T-helper 1 cell treated with Interleukin-12 subunit alpha and Interleukin-12 subunit beta and Interleukin-4 antibody, amounts not matched to agents 30 μg/mL and 1 μg/mL, for 36 hours (primary cell): ENCODE data around the gene APPBP2.

Experiments used
- H3K27ac Mint-ChIP-seq: one replicate; pipeline ENCODE4 v1.8.0; 2021; ENCODE audit warnings: mild to moderate bottlenecking, mixed read lengths
- H3K27me3 Mint-ChIP-seq: one replicate; pipeline ENCODE4 v1.8.0; 2021; ENCODE audit warnings: low read depth, mixed read lengths
- H3K36me3 Mint-ChIP-seq: one replicate; pipeline ENCODE4 v1.8.0; 2021; ENCODE audit warnings: low read depth, mixed read lengths
- H3K4me1 Mint-ChIP-seq: one replicate; pipeline ENCODE4 v1.8.0; 2021; ENCODE audit warnings: low read depth, mixed read lengths
- H3K4me3 Mint-ChIP-seq: one replicate; pipeline ENCODE4 v1.8.0; 2021; ENCODE audit warnings: mild to moderate bottlenecking, moderate library complexity, mixed read lengths
- H3K9me3 Mint-ChIP-seq: one replicate; pipeline ENCODE4 v1.8.0; 2021; ENCODE audit warnings: mixed read lengths

The APPBP2 gene

DNA sequence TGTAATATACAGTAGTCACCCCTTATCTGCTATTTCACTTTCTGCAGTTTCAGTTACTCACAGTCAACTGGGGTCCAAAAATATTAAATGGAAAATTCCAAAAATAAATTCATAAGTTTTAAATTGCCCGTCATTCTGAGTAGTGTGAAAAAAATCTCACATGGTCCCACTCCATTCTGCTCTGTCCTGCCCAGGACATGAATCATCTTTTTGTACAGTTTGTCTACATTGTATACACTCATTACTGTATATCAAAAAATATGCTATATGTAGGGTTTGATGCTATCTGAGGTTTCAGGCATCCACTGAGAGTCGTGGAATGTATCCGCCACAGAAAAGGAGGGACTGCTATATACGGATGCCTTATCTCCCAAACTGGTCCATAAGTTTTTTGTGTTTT lies 16.0 kb upstream of the APPBP2 start:
- no peaks in the 10 kb centered on the region for H3K9me3 Mint-ChIP-seq
- no peak overlapping the region for H3K4me3 Mint-ChIP-seq
- no peak overlapping the region for H3K27ac Mint-ChIP-seq
- no peaks in the 10 kb centered on the region for H3K36me3 Mint-ChIP-seq
- H3K27me3 Mint-ChIP-seq = no peaks in the 10 kb centered on the region
- no peaks in the 10 kb centered on the region for H3K4me1 Mint-ChIP-seq

DNA sequence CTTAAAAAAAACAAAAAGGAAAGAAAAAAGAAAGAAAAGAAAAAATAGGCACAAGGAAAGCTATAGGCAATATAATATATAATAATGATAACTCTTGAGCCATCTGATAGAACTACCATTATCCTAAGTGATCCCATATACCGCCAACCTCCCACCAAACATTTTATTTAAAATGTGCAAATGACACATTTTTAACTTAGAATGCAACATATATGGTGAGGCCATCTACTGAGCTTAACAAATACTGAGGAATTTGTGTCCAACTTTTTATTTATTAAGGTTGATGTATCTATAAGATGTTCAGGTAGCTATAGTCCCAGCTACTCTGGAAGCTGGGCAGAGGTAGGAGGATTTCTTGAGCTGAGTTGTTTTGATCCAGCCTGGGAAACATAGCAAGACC lies 14.4 kb upstream of the APPBP2 start:
- no peaks in the 10 kb centered on the region for H3K9me3 Mint-ChIP-seq
- no peaks in the 10 kb centered on the region for H3K4me1 Mint-ChIP-seq
- H3K27ac Mint-ChIP-seq = no peak overlapping the region
- H3K4me3 Mint-ChIP-seq = no peak overlapping the region
- H3K27me3 Mint-ChIP-seq = no peaks in the 10 kb centered on the region
- H3K36me3 Mint-ChIP-seq = no peaks in the 10 kb centered on the region

GRCh38 chr17:60539807-60540206 lies 13.8 kb upstream of the APPBP2 start:
- H3K4me3 Mint-ChIP-seq = no peak overlapping the region
- no peaks in the 10 kb centered on the region for H3K9me3 Mint-ChIP-seq
- no peaks in the 10 kb centered on the region for H3K36me3 Mint-ChIP-seq
- no peaks in the 10 kb centered on the region for H3K4me1 Mint-ChIP-seq
- no peak overlapping the region for H3K27ac Mint-ChIP-seq
- no peaks in the 10 kb centered on the region for H3K27me3 Mint-ChIP-seq

GRCh38 chr17:60538726-60539125 lies 12.7 kb upstream of the APPBP2 start:
- no peaks in the 10 kb centered on the region for H3K9me3 Mint-ChIP-seq
- no peaks in the 10 kb centered on the region for H3K27me3 Mint-ChIP-seq
- H3K27ac Mint-ChIP-seq = no peak overlapping the region
- no peaks in the 10 kb centered on the region for H3K36me3 Mint-ChIP-seq
- H3K4me1 Mint-ChIP-seq = no peaks in the 10 kb centered on the region
- H3K4me3 Mint-ChIP-seq = no peak overlapping the region

- Mint-ChIP-seq H3K27me3 (no peaks in the 10 kb centered on the region), H3K4me3 (no peak overlapping the region), H3K4me1 (no peaks in the 10 kb centered on the region), H3K9me3 (no peaks in the 10 kb centered on the region), H3K27ac (no peak overlapping the region), H3K36me3 (no peaks in the 10 kb centered on the region)
These were observed 9.6 kb upstream of the APPBP2 start for GRCh38 chr17:60535382-60536279.

GRCh38 chr17:60534613-60535157 lies 8.6 kb upstream of the APPBP2 start:
- H3K27ac Mint-ChIP-seq = no peak overlapping the region
- peaks cover 2% of the 10 kb centered on the region for H3K36me3 Mint-ChIP-seq
- no peaks in the 10 kb centered on the region for H3K4me1 Mint-ChIP-seq
- H3K27me3 Mint-ChIP-seq = no peaks in the 10 kb centered on the region
- no peaks in the 10 kb centered on the region for H3K9me3 Mint-ChIP-seq
- no peak overlapping the region for H3K4me3 Mint-ChIP-seq

DNA sequence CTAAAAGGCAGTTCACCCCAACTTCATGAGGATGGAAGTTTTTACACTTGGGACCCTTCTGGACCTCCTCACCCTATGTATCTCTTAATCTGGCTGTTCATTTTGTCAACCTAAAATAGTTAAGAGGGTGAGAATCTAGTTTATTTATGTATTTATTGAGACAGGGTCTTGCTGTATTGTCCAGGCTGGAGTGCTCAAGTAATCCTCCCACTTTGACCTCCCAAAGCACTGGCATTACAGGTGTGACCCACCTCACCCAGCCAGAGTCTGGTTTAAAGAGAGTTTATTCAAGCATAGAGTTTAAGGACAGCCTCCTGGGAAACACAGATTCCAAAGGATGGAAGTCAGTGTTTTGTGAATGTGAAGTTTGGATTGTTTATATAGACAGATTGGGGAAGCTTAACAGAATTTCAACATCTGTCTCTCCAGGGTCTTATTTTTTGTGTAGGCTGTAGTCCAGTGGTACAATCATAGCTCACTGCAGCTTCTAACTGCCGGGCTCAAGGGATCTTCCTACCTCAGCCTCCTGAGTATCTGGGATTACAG lies 8.0 kb upstream of the APPBP2 start:
- no peaks in the 10 kb centered on the region for H3K9me3 Mint-ChIP-seq
- H3K27me3 Mint-ChIP-seq = no peaks in the 10 kb centered on the region
- no peaks in the 10 kb centered on the region for H3K4me1 Mint-ChIP-seq
- no peak overlapping the region for H3K4me3 Mint-ChIP-seq
- H3K36me3 Mint-ChIP-seq = peaks cover 2% of the 10 kb centered on the region
- no peak overlapping the region for H3K27ac Mint-ChIP-seq

DNA sequence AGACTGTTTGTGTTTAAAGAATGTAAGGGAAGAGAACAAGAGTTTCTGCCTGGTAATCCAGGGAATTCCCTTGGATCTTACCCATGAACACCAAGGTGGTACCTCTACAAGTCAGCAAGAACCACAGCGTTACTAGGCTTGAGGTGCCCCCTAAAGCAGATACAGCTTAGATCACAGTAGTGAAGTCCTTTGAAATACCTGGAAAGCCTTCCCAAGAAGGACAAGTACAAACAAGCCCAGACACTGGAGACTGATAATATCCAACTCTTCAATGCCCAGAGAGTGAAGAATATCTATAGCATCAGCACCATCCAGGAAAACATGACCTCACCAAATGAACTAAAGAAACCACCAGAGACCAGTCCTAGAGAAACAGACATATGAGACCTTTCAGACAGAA lies 3.8 kb upstream of the APPBP2 start:
- peaks cover 11% of the 10 kb centered on the region for H3K4me1 Mint-ChIP-seq
- peaks cover 4% of the 10 kb centered on the region for H3K36me3 Mint-ChIP-seq
- no peaks in the 10 kb centered on the region for H3K9me3 Mint-ChIP-seq
- H3K27me3 Mint-ChIP-seq = no peaks in the 10 kb centered on the region
- no peak overlapping the region for H3K4me3 Mint-ChIP-seq
- H3K27ac Mint-ChIP-seq = no peak overlapping the region

- Mint-ChIP-seq H3K9me3 (no peaks in the 10 kb centered on the region), H3K4me1 (peaks cover 19% of the 10 kb centered on the region), H3K27ac (no peak overlapping the region), H3K4me3 (no peak overlapping the region), H3K27me3 (no peaks in the 10 kb centered on the region), H3K36me3 (peaks cover 4% of the 10 kb centered on the region)
These were observed 2.8 kb upstream of the APPBP2 start for GRCh38 chr17:60528828-60529227.

DNA sequence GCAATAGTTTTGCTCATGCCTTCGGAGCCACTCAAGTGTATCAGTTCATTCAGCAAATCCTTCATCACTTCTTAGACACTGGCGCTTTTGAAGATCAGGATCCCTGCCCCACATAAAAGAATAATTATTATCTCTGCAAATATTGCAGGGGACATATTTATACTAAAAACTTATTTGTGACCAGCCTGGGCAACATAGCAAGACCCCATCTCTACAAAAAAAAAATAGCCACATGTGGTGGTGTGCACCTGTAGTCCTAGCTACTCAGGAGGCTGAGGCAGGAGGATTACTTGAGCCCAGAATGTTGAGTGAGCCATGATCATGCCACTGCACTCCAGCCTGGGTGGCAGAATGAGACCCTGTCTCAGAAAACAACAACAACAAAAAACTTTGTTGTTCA lies 1.7 kb upstream of the APPBP2 start:
- peaks cover 4% of the 10 kb centered on the region for H3K36me3 Mint-ChIP-seq
- peak overlapping the region; percentile 26 for H3K4me3 Mint-ChIP-seq
- no peaks in the 10 kb centered on the region for H3K27me3 Mint-ChIP-seq
- H3K4me1 Mint-ChIP-seq = peaks cover 23% of the 10 kb centered on the region
- no peaks in the 10 kb centered on the region for H3K9me3 Mint-ChIP-seq
- no peak overlapping the region for H3K27ac Mint-ChIP-seq

DNA sequence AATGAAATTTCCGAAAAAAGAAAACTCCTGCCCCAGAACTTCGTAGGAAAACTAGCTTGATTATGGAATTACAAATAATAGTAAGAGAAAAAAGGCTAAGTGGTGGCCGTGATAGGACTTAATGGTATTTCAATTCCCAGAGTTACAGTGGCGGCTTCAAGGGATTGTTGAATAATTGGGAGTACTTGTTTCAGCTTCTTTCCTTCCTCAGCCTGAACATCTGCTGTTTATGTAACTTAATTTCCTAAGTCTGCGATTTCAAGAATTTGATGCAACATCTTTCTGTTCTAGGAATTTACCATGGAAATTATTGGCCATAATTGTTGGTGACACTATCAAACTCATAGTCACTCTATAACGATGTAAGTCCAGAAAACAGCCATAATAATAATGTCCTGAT lies 684 bp upstream of the APPBP2 start:
- Mint-ChIP-seq H3K4me3 (peak overlapping the region; percentile 91), H3K9me3 (no peaks in the 10 kb centered on the region), H3K27me3 (no peaks in the 10 kb centered on the region), H3K27ac (peak overlapping the region; percentile 97), H3K4me1 (peaks cover 26% of the 10 kb centered on the region), H3K36me3 (peaks cover 4% of the 10 kb centered on the region)

DNA sequence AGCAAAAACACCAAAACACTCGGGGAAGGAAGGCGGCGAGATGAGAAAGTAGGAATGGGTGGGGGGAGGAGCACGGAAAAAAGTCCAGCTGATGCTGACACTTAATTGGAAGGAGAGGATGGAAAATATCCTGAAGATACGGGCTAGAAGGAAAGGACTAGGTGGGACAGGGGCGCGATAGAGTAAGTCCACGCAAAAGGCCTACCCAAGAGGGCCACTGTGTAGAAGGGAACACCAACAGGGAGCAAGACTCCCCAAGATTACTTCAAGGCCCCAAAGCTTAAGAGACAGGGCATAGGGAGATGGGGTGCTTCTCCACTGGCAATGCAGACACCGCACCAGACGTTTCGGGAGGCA lies 736 bp downstream of the APPBP2 start:
- peaks cover 10% of the 10 kb centered on the region for H3K36me3 Mint-ChIP-seq
- H3K27me3 Mint-ChIP-seq = no peaks in the 10 kb centered on the region
- peaks cover 33% of the 10 kb centered on the region for H3K4me1 Mint-ChIP-seq
- no peaks in the 10 kb centered on the region for H3K9me3 Mint-ChIP-seq
- H3K27ac Mint-ChIP-seq = peak overlapping the region; percentile 97
- peak overlapping the region; percentile 91 for H3K4me3 Mint-ChIP-seq

GRCh38 chr17:60524463-60525327 lies 1.3 kb downstream of the APPBP2 start:
- H3K4me3 Mint-ChIP-seq = peak overlapping the region; percentile 91
- H3K9me3 Mint-ChIP-seq = no peaks in the 10 kb centered on the region
- peaks cover 9% of the 10 kb centered on the region for H3K36me3 Mint-ChIP-seq
- no peaks in the 10 kb centered on the region for H3K27me3 Mint-ChIP-seq
- H3K4me1 Mint-ChIP-seq = peaks cover 33% of the 10 kb centered on the region
- peak overlapping the region; percentile 97 for H3K27ac Mint-ChIP-seq

DNA sequence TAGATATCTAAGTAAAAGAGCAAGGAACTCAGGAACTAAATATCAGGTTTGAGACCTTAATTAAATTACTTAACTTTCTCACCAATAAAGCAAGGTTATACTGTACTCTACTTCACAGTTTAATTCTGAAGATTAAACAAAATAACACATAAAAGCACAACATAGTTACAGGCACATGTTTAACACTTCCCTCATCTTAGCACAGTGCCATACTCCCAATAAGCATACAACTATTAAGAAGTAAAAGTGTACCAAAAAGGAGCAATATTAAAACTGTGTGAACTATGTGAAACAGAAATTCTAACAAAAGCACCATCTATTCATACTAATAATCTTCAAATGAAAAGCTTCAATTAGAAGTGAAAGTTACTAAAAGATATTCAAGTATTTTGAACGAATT lies 2.2 kb downstream of the APPBP2 start:
- no peak overlapping the region for H3K27ac Mint-ChIP-seq
- no peaks in the 10 kb centered on the region for H3K9me3 Mint-ChIP-seq
- H3K36me3 Mint-ChIP-seq = peaks cover 9% of the 10 kb centered on the region
- peaks cover 33% of the 10 kb centered on the region for H3K4me1 Mint-ChIP-seq
- no peaks in the 10 kb centered on the region for H3K27me3 Mint-ChIP-seq
- peak overlapping the region; percentile 91 for H3K4me3 Mint-ChIP-seq
